GM20431 (cell line): ENCODE results near the gene ADCY9.

Experiments
- in situ Hi-C: fragments of 300-500 bp; cut with MseI, MboI; formaldehyde crosslinking; loops from one replicate; pipeline ENCODE4 v1.15.0; 2020; ENCODE audit warnings: low sequenced_read_pairs; ENCODE audit not compliant: unreplicated experiment

ADCY9 gene

GRCh38 chr16:4097826-4098240, 18.4 kb downstream of the ADCY9 start:
- in situ Hi-C loops, result no loop called here

DNA sequence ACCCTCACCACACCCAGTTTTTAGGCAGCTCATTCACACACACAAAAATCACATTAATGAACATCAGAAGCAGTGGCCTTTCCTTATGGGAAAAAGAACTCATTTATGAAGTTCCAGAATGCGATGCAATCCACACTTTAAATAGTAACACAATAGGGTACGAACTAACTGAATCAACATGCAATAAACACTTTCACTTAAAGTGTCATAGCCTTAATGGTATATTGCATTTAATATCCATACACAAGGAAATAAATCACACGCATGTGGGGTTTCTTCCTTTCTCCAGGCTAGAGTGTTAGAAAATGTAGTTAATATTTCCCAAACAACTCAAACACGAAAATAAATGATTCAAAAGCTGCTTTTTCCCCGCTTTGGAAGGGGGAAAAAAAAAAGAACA, 19.7 kb downstream of the ADCY9 start:
- in situ Hi-C loops, result no loop called here

GRCh38 chr16:4094127-4094773, 22.0 kb downstream of the ADCY9 start:
- in situ Hi-C loops, result no loop called here

DNA sequence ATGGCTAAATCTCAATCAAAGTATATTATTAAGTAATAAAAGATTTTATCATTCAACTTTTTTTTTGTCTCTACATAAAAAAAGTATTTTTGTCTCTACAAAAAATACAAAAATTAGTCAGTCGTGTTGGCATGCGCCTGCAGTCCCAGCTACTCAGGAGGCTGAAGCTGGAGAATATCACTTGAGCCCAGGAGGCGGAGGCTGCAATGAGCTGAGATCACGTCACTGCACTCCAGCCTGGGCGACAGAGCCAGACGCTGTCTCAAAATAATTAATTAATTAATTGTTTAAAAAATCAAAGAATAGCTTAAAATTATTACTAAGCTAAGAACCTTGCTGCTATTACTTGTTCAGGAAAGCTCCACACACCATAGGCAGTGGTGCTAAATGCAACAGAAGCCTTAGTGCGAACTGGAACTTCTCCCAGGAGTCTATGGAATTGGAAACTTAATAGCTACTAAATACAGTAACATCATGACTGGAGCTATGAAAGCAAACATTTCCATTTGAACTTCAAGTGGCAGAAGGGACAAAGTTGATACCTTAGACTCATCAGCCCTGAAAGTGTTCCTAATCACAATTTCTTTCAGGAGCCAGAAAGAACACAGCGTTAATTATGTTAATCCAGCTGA, 22.6 kb downstream of the ADCY9 start:
- in situ Hi-C loops, result no loop called here

DNA sequence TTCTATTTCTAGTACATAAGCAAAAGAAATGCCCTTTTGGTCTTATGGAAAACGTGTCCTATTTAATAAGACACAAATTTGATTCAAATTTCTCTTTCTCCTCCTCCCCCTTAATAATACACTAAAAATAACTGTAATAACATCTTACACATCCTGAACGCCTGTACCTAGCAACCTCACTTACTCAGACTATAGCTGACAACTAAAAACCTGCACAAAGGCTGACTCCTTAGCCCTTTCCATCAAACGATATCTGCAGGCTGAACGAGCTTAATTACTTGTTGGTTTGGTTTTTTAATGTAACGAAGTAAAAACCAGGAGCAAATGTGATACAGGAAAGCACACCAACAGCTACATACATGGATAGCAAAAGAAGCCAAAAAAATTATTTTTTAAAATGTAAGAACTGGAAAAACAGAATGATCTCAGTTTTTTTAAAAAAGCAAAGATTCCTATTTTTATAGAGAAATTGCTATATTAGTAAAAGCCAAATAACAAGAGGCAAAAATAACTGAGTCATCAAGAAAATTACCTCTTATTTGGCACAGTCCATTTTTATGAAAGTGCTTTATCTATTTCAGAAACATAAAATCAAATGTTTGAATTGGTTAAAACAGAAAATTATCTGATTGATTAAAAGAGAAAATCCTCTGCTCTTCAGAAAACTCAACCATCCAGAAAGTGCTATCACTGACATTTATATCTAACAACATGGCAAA, 23.5 kb downstream of the ADCY9 start:
- in situ Hi-C loops, result no loop called here

GRCh38 chr16:4091240-4092012, 24.8 kb downstream of the ADCY9 start:
- in situ Hi-C loops, result no loop called here

DNA sequence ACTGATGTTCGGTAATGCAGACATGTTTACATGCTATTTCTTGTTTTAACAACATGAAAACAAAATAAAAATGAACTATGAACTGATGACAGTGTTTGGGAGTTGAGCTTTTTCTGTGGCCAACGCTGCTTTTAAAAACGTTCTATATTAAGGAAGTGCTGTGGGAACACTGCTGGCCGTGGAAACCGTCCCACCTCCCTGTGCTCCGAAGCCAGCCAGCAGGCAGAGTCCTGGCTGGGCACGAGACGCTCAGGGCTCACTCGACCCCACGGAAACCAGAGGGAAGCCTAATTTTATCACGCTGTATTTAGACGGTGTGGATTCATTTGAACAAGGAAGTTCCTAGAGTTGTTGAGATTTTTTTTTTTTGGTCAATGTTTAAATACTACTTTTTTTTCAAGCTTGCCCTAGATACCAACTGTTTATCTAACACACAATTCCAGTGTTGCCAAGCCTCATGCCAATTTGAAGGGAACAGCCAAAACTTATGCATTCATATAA, 25.8 kb downstream of the ADCY9 start:
- in situ Hi-C loops, result no loop called here

DNA sequence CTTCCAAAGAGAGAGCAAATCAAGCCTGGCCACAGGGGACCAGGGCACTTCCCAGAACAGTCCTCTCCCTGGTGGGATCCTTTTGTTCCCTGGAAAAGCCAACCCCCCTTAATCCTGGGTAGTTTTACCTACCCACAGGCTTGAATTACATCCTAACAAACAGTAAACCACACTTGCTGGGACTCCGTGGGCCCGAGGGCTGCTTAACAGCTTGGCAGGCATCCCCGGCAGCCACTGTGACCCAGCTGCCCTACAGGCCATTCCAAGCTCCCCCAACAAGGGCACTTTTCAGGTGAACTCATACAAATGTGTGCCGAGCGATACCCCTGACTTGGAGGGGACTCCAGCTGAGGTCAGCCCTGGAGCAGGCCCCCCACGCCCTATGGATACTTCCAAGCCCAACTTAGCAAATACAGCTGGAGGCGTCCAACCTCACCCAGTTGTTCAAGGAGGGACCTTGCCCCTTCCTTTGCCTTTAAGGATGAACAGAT, 26.4 kb downstream of the ADCY9 start:
- in situ Hi-C loops, result no loop called here

GRCh38 chr16:4089251-4089810, 26.9 kb downstream of the ADCY9 start:
- in situ Hi-C loops, result no loop called here

DNA sequence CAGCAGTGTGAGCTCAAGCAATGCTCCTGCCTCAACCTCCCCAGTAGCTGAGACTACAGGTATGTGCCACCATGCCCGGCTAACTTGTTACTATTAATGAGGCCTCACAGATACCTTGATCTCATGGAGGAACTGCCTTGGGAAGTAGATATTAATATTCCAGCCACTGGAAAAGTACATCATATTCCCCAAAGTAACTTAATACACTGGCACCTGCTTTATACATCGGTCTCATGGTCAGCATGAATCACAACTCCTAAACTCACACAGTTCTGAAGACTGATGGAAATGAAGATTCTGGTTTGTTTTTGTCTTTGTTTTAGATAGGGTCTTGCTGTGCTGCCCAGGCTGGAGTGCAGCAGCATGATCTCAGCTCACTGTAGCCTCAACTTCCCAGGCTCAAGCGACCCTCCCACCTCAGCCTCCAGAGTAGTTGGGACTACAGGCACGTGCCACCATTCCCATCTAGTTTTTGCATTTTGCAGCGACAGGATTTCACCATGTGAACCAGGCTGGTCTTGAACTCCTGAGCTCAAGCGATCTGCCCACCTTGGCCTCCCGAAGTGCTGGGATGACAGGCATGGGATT, 28.2 kb downstream of the ADCY9 start:
- in situ Hi-C loops, result no loop called here

DNA sequence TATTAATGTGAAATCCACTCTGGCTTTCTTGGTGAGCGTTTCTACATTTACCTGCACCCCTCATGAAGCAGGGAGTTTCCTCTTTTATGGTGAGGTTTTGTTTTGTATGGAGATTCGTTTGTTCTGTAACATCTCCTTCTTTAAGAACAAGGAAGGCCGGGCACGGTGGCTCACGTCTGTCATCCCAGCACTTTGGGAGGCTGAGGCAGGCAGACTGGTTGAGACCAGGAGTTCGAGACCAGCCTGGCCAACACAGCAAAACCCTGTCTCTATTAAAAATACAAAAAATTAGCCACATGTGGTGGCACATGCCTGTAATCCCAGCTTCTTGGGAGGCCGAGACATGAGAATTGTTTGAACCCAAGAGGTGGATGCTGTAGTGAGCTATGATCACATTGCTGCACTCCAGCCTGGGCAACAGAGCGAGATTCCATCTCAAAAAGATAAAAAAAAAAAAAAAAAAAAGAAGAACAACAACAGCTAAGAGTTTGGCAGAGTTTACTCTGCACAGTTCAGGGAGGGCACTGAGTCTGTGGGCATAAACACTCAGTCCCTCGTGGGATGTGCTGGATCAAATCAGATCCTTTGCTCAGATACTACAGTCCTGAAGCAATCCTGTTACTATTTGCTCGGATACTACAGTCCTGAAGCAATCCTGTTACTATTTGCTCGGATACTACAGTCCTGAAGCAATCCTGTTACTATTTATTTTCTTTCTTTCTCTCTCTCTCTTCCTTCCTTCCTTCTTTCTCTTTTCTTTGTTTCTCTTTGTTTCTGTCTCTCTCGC, 28.9 kb downstream of the ADCY9 start:
- in situ Hi-C loops, result no loop called here

- in situ Hi-C loops, result no loop called here
These were observed 30.1 kb downstream of the ADCY9 start for GRCh38 chr16:4086153-4086552.

- in situ Hi-C loops, result no loop called here
These were observed 30.8 kb downstream of the ADCY9 start for GRCh38 chr16:4085405-4085970.

DNA sequence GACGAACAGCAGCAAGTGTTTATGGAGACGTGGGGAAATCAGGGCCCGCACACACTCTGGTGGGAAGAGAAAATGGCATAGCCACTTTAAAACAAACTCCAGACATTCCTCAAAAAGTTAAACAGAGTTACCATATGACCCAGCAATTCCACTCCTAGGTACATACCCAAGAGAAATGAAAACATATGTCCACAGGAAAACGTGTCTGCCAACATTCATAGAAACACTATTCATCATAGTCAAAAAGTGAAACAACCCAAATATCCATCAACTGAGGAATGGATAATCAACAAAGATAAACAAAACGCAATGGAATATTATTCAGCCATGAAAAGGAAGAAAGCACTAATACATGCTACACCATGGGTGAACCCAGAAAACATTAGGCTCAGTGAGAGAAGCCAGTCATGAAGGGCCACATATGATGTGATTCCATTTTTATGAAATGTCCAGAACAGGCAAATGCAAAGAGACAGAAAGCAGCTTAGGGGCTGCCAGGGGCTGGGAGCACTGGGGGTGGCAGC, 32.8 kb downstream of the ADCY9 start:
- in situ Hi-C loops, result no loop called here

- in situ Hi-C loops, result no loop called here
These were observed 33.7 kb downstream of the ADCY9 start for GRCh38 chr16:4082474-4083044.

DNA sequence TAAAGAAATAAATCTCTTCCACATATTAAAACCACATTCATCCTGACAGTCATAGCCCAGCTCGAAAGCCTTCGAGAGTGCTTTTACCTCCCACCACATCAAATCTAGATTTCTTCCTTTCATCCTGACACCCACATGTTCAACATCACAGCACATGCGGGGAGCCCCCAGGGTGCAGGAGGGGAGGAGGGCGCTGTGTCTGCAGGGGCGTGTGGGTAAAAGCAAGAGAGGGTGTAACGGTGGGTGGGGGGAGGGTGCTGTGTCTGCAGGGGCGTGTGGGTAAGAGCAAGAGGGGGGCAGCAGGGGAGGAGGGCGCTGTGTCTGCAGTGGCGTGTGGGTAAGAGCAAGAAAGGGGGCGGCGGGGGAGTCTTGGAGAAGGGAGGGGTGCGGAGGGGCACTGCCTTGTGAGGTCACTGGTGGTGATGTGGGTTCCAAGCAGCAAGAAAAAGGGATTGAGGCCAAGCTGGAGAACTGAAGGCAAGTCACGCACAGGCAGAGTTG, 34.7 kb downstream of the ADCY9 start:
- in situ Hi-C loops, result no loop called here

GRCh38 chr16:4081047-4081446, 35.2 kb downstream of the ADCY9 start:
- in situ Hi-C loops, result no loop called here

DNA sequence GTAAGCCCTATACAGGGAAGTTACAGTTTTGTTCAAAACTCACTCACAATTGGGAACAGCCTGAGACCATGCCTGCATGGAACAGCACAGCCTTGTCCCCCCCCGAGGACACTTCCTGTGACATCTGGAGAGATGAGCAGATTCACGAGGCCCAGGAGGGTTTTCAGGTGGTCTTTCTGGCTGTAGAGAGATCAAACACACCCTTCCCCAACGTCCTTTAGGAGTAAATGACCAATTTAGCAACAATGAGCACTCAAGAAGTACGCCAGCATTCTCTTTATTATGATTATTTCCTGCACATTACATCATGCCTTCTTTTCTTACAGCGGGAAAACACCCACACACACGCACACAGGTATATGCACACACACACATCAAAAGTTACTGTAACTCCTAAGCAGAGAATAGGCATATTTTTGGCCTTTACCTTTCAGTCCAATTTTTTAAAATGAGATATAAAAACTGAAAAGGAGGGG, 39.0 kb downstream of the ADCY9 start:
- in situ Hi-C loops, result no loop called here
